ENCODE data around the gene NRN1L. TPM values are rescaled to one million over a fixed set of nuclear protein-coding genes. Genes with fewer than 3 reads are reported as not detected.

Gene NRN1L
- total RNA-seq, 2 donors from 2014 or later, result 2.5 to 2.6 TPM

GRCh38 chr16:67880584-67880983 is 4.1 kb upstream of the NRN1L start:
- Mint-ChIP-seq H3K4me1 (peaks cover 4% of the 10 kb centered on the region), H3K4me3 (no peak overlapping the region), H3K27ac (no peak overlapping the region), H3K27me3 (no peaks in the 10 kb centered on the region), H3K36me3 (ENCODE audit: low read depth) (no peaks in the 10 kb centered on the region)
- no peak for ATAC-seq
- DNase-seq, result no peak
- no peaks in the 10 kb centered on the region for H3K9me3 ChIP-seq (ENCODE audit: control insufficient read depth, low read length, poor library complexity, severe bottlenecking)

DNA sequence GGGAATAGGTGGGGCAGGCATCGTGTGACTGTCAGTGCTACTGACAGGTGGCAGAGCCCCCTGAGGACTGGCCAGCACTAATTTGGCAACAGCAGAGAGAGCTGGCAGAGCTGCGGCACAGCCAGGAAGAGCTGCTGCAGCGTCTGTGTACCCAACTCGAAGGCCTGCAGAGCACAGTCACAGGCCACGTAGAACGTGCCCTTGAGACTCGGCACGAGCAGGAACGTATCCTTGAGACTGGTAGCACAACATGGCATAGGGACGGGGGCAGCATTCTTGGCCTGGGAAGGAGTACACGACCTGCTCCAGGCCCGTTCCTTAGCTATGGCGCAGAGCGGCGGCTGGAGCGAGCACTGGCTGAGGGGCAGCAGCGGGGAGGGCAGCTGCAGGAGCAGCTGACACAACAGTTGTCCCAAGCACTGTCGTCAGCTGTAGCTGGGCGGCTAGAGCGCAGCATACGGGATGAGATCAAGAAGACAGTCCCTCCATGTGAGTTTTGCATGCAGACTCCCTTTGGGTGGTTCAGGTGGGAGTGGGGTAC is 3.0 kb upstream of the NRN1L start:
- Mint-ChIP-seq H3K4me3 (no peak overlapping the region), H3K4me1 (peaks cover 4% of the 10 kb centered on the region), H3K27me3 (no peaks in the 10 kb centered on the region), H3K36me3 (ENCODE audit: low read depth) (no peaks in the 10 kb centered on the region), H3K27ac (no peak overlapping the region)
- ATAC-seq, result no peak
- no peak for DNase-seq
- no peaks in the 10 kb centered on the region for H3K9me3 ChIP-seq (ENCODE audit: control insufficient read depth, low read length, poor library complexity, severe bottlenecking)

DNA sequence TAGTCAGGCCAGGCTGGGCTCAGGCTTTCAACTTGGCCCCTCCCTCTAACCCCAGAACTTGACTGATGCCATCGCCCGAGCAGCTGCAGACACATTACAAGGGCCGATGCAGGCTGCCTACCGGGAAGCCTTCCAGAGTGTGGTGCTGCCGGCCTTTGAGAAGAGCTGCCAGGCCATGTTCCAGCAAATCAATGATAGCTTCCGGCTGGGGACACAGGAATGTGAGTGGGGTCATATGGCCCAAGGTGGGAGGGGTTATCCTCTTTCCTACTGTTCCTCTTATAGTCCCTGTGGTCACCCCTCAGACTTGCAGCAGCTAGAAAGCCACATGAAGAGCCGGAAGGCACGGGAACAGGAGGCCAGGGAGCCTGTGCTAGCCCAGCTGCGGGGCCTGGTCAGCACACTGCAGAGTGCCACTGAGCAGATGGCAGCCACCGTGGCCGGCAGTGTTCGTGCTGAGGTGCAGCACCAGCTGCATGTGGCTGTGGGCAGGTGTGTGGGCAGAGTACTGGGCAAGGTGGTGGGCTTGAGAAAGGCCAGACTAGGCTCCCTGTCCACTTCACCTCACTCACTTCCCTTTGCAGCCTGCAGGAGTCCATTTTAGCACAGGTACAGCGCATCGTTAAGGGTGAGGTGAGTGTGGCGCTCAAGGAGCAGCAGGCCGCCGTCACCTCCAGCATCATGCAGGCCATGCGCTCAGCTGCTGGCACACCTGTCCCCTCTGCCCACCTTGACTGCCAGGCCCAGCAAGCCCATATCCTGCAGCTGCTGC is 2.1 kb upstream of the NRN1L start:
- peaks cover 4% of the 10 kb centered on the region for H3K4me1 Mint-ChIP-seq
- no peaks in the 10 kb centered on the region for H3K36me3 Mint-ChIP-seq (ENCODE audit: low read depth)
- H3K4me3 Mint-ChIP-seq, result no peak overlapping the region
- no peak overlapping the region for H3K27ac Mint-ChIP-seq
- DNase-seq (no peak), ATAC-seq (no peak)
- no peaks in the 10 kb centered on the region for H3K27me3 Mint-ChIP-seq
- no peaks in the 10 kb centered on the region for H3K9me3 ChIP-seq (ENCODE audit: control insufficient read depth, low read length, poor library complexity, severe bottlenecking)

DNA sequence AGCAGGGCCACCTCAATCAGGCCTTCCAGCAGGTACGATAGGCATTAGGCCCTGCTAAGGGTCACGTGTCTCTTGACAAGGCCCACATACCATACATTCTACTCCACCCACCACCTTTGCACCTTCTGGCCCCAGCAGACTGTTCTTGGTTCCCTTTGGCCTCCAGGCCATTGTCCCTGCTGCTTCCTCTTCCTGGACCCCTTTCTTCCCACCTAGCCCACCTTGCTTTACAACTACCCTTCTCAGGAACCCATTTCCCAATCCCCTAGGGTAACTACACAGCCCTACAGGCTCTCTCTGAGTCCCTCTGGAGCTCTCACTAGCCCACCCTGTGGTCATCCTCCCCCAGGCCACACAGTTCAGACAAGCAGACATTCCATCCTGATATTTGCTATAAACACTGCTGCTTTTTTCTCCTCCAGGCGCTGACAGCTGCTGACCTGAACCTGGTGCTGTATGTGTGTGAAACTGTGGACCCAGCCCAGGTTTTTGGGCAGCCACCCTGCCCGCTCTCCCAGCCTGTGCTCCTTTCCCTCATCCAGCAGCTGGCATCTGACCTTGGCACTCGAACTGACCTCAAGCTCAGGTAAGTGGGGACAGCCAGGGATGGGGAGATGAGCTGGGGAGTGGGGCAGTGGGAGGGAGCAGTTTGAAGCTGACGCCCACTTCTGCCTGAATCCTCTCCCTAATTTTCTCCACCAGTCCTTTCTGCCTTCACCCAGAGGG is 1.4 kb upstream of the NRN1L start:
- no peaks in the 10 kb centered on the region for H3K9me3 ChIP-seq (ENCODE audit: control insufficient read depth, low read length, poor library complexity, severe bottlenecking)
- peak overlapping the region; percentile 87 for H3K27ac Mint-ChIP-seq
- H3K27me3 Mint-ChIP-seq, result no peaks in the 10 kb centered on the region
- ATAC-seq, result peak; percentile 10
- DNase-seq, result no peak
- no peak overlapping the region for H3K4me3 Mint-ChIP-seq
- peaks cover 4% of the 10 kb centered on the region for H3K4me1 Mint-ChIP-seq
- H3K36me3 Mint-ChIP-seq (ENCODE audit: low read depth), result no peaks in the 10 kb centered on the region

DNA sequence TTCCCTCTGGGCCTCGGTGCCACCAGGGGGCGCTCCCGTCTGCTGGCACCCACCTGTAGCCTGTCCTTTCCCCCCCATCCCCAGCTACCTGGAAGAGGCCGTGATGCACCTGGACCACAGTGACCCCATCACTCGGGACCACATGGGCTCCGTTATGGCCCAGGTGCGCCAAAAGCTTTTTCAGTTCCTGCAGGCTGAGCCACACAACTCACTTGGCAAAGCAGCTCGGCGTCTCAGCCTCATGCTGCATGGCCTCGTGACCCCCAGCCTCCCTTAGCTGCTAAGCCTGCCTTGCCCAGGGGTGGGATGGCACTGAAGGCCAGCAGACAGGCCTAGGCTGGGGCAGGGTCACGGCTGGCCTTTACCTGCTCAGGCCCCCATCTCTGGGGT is 818 bp upstream of the NRN1L start:
- H3K9me3 ChIP-seq (ENCODE audit: control insufficient read depth, low read length, poor library complexity, severe bottlenecking), result no peaks in the 10 kb centered on the region
- peaks cover 4% of the 10 kb centered on the region for H3K4me1 Mint-ChIP-seq
- no peaks in the 10 kb centered on the region for H3K27me3 Mint-ChIP-seq
- peak overlapping the region; percentile 87 for H3K27ac Mint-ChIP-seq
- DNase-seq (peak; percentile 60 to 76 (median 67)), ATAC-seq (peak; percentile 84)
- no peaks in the 10 kb centered on the region for H3K36me3 Mint-ChIP-seq (ENCODE audit: low read depth)
- H3K4me3 Mint-ChIP-seq, result no peak overlapping the region

GRCh38 chr16:67885545-67885944 is 860 bp downstream of the NRN1L start:
- Mint-ChIP-seq H3K4me3 (no peak overlapping the region), H3K27ac (no peak overlapping the region), H3K27me3 (no peaks in the 10 kb centered on the region), H3K4me1 (peaks cover 4% of the 10 kb centered on the region), H3K36me3 (ENCODE audit: low read depth) (no peaks in the 10 kb centered on the region)
- no peaks in the 10 kb centered on the region for H3K9me3 ChIP-seq (ENCODE audit: control insufficient read depth, low read length, poor library complexity, severe bottlenecking)
- ATAC-seq, result no peak
- no peak for DNase-seq

- DNase-seq (no peak), ATAC-seq (no peak)
- Mint-ChIP-seq H3K4me1 (peaks cover 4% of the 10 kb centered on the region), H3K36me3 (ENCODE audit: low read depth) (no peaks in the 10 kb centered on the region), H3K27me3 (no peaks in the 10 kb centered on the region), H3K4me3 (no peak overlapping the region), H3K27ac (no peak overlapping the region)
- H3K9me3 ChIP-seq (ENCODE audit: control insufficient read depth, low read length, poor library complexity, severe bottlenecking), result no peaks in the 10 kb centered on the region
These were observed 1.3 kb downstream of the NRN1L start for GRCh38 chr16:67885976-67886375.

DNA sequence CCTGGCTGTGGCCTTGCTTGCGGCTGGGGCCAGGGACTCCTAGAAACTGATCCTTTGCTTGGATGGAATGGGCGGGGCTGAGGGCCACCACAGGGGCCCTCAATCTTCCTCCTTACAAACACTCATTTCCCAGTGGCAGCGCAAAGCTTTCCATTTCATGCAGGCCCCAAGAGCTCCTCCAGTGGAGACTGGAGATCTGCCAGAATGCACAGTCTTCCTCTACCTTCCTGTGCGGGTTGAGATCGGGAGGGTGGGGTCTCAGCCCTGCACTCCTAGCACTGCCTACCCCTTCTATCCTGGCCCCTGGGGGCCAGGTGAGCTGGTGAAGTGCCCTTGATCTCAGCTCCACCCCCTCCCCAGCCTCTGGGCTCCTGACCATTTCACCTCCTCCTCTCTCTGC is 1.7 kb downstream of the NRN1L start:
- no peaks in the 10 kb centered on the region for H3K9me3 ChIP-seq (ENCODE audit: control insufficient read depth, low read length, poor library complexity, severe bottlenecking)
- no peak overlapping the region for H3K27ac Mint-ChIP-seq
- peaks cover 4% of the 10 kb centered on the region for H3K4me1 Mint-ChIP-seq
- no peaks in the 10 kb centered on the region for H3K36me3 Mint-ChIP-seq (ENCODE audit: low read depth)
- no peak overlapping the region for H3K4me3 Mint-ChIP-seq
- ATAC-seq (no peak), DNase-seq (no peak)
- H3K27me3 Mint-ChIP-seq, result no peaks in the 10 kb centered on the region

DNA sequence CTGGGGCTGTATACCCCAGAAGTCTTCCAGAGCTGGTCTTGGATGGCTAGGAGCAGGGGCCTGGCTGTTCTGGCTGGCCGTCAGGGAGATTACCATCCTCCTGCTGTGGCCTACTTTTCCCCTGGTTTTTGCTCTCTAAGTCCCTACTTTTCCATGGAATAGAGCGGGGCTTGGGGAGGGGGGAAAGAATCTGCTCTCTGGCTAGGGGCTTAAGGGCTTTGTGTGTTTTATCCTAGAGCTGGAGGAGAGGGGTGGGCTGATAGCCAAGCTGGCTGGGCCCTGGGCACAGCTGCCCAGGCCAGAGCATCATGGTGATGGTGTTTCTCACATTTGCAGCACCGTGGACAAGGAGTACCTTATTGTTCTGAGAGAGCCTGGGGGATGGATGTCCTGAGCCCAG is 3.6 kb downstream of the NRN1L start:
- Mint-ChIP-seq H3K27me3 (no peaks in the 10 kb centered on the region), H3K36me3 (ENCODE audit: low read depth) (peaks cover 2% of the 10 kb centered on the region), H3K27ac (no peak overlapping the region), H3K4me1 (peaks cover 7% of the 10 kb centered on the region), H3K4me3 (no peak overlapping the region)
- DNase-seq (no peak), ATAC-seq (no peak)
- H3K9me3 ChIP-seq (ENCODE audit: control insufficient read depth, low read length, poor library complexity, severe bottlenecking), result no peaks in the 10 kb centered on the region

DNA sequence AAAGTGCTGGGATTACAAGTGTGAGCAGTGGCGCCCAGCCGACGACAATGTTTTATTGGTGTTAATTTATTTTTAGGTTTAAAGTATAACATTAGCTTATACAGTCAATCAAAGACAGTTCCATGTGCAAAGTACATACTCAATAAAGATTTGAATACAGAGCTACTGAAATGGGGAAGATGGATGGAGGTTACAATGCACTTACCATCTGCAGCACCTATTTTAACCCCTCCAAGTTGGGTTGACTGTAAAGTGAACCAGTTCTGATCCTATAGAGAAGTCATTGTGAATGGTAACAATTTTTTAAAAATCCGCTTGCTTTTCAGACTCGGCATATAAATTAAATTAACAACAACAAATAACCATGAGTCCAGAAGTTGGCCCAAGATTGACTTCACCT is 7.7 kb downstream of the NRN1L start:
- Mint-ChIP-seq H3K4me3 (peak overlapping the region; percentile 95), H3K27me3 (no peaks in the 10 kb centered on the region), H3K36me3 (ENCODE audit: low read depth) (peaks cover 2% of the 10 kb centered on the region), H3K4me1 (peaks cover 20% of the 10 kb centered on the region), H3K27ac (peak overlapping the region; percentile 93)
- ATAC-seq (no peak), DNase-seq (no peak)
- H3K9me3 ChIP-seq (ENCODE audit: control insufficient read depth, low read length, poor library complexity, severe bottlenecking), result no peaks in the 10 kb centered on the region

DNA sequence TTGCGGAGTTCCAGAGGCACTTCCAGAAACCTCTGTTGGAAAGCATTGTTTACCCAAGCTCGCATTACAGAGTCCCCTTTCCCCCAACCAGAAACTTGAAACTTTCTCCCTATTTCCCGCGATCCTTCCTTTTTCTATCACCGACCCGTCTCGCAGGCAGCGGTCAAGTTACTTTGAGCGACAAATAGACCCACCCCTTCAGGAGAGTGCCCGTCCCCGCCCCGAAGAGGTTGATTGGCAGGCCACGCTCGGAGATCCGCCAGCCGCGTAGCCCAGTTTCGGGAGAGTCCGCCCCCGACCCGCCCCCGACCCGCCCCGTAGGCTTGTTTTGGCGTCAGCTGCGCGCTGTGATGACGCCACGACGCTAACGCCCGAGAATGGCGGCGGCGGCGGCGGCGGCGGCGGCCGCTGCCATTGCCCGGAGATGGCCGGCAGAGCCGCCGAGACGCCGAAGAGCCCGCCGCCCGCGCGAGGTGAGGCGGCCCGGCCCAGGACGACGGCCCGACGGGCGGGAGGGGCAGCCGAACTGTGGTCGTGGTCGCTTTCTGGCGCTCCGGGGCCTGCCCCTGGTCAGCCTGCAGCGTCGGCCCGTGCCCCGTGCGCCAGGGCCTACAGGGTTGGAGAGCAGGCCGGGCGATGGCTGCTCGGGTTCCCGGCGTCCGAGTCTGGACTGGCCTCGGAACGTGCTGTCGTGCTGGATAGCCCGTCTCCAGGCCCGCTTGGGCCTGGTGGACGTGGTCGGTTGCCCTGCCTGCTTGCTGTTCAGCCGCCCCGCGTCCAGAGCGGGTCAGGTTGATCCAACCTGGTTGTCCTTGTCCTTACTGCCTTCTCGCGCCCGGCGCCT is 8.4 kb downstream of the NRN1L start, which contains the start of gene PSKH1:
PSKH1 (plus strand) TSS at position 356 of the 844 bp plus-strand sequence. CDS start 15,496 bp downstream, outside the sequence.
- Mint-ChIP-seq H3K4me1 (peaks cover 22% of the 10 kb centered on the region), H3K4me3 (peak within 1 kb of the TSS; percentile 95), H3K27me3 (no peaks in the 10 kb centered on the region), H3K36me3 (ENCODE audit: low read depth) (peaks cover 2% of the 10 kb centered on the region), H3K27ac (peak within 1 kb of the TSS; percentile 93)
- DNase-seq (peak; percentile 83 to 92 (median 91)), ATAC-seq (peak; percentile 99)
- no peaks in the 10 kb centered on the region for H3K9me3 ChIP-seq (ENCODE audit: control insufficient read depth, low read length, poor library complexity, severe bottlenecking)

DNA sequence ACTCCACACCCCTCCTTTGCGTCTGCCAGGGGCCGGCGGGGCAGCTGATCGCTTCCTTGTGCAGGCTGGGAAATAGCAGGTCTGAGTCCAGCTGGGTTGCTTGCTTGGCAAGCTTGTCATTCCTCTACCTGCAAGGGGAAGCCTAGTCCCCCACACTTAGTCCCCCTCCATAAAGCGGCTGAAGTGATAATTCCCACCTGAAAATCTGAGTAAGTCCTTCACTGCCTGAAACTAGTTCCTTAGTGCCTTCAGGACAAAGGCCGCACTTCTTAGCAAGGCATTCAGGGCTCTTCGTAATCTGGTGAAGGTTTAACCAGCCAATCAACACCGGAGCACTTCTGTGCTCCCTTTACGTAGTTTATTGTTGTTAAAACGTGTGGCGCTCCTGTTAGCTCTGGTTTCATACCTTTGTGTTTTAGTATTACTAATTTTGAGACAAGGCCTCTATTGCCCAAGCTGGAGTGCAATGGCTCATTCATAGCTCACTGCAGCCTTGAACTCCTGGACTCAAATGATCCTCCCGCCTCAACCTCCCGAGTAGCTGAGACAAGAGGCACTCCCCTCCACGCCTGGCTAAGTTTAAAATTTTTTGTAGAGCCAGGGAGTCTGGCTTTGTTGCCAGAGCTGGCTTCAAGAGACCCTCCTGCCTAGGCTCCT is 9.2 kb downstream of the NRN1L start:
- Mint-ChIP-seq H3K36me3 (ENCODE audit: low read depth) (peaks cover 2% of the 10 kb centered on the region), H3K27ac (peak overlapping the region; percentile 93), H3K4me3 (peak overlapping the region; percentile 95), H3K4me1 (peaks cover 22% of the 10 kb centered on the region), H3K27me3 (no peaks in the 10 kb centered on the region)
- ATAC-seq (no peak), DNase-seq (no peak)
- H3K9me3 ChIP-seq (ENCODE audit: control insufficient read depth, low read length, poor library complexity, severe bottlenecking), result no peaks in the 10 kb centered on the region
